Astrocyte of the spinal cord (primary cell): ENCODE measurements around the gene SMAP2.

ENCODE experiments used
- DNase-seq: peaks from one replicate; pipeline ENCODE4 v3.0.0; 2011; ENCODE audit warnings: low read depth, low spot score
- H3K4me3 ChIP-seq: 2 replicates; pipeline ENCODE4 v1.5.1; 2011; ENCODE audit warnings: low read depth, mild to moderate bottlenecking, low read length, moderate library complexity
- in situ Hi-C: cut with HindIII; loops from 2 replicates; pipeline ENCODE4 v1.10.0; 2017; ENCODE audit warnings: low sequenced_read_pairs
- TF ChIP-seq, protein P1 (sequence below): IDR thresholded peaks from 2 replicates; pipeline ENCODE4 v1.5.1; 2012; ENCODE audit warnings: low read depth, mild to moderate bottlenecking, low read length, inconsistent platforms

Gene SMAP2

DNA sequence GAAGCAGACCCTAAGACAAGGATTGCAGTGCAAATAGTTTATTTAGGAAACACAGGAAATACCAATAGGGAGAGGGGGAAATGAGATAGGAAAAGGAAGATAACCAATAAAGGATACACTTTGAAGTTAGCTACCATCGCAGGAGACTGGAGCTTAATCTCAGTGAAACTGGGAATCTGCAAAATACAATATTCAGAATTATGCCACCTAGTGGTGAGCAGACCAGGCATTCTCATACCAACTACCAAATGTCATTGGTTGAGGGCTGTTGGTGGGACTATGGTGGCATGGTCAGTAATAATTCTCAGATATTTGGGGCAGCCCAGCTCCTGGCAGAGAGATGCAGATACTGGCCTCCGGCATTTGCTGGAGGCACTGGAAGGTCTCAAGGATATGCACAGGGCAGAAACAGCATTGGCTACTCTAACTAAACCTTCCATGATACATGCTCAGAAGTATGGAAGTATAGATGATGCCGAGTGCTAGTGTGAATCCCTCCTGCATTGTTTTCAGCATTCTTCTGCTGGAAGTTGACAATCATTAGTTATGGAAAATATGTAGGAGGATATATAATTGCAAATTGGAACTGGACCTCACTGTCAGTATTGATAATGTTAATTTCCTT, 65.0 kb downstream of the SMAP2 start:
- peak; percentile 15 for DNase-seq
- TF ChIP-seq, protein P1, sequence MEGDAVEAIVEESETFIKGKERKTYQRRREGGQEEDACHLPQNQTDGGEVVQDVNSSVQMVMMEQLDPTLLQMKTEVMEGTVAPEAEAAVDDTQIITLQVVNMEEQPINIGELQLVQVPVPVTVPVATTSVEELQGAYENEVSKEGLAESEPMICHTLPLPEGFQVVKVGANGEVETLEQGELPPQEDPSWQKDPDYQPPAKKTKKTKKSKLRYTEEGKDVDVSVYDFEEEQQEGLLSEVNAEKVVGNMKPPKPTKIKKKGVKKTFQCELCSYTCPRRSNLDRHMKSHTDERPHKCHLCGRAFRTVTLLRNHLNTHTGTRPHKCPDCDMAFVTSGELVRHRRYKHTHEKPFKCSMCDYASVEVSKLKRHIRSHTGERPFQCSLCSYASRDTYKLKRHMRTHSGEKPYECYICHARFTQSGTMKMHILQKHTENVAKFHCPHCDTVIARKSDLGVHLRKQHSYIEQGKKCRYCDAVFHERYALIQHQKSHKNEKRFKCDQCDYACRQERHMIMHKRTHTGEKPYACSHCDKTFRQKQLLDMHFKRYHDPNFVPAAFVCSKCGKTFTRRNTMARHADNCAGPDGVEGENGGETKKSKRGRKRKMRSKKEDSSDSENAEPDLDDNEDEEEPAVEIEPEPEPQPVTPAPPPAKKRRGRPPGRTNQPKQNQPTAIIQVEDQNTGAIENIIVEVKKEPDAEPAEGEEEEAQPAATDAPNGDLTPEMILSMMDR, result peak; percentile 70
- H3K4me3 ChIP-seq, result no peak overlapping the region
- in situ Hi-C loops, result no loop called here

DNA sequence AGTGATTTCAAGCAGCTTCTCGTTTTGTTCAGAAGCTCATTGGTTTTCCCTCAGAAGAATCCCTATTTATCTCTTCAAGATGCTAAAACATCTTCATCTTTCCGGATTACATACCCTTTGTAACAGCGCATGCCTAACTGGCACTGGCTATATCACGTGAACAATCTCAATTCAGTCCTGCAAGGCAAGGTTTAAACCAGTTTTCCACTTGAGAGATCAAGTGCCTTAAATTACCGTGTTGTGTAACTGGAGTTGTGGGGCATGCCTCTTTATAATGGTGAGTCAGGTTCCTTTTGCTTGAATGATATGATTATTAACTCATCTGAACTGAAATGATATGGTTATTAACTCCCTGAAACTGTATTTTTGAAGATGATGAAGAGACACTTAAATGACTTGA, 65.7 kb downstream of the SMAP2 start:
- TF ChIP-seq, protein P1, result no peak
- DNase-seq, result no peak
- H3K4me3 ChIP-seq, result no peak overlapping the region
- in situ Hi-C loops, result no loop called here

GRCh38 chr1:40449684-40450494, 76.4 kb downstream of the SMAP2 start, which contains the start of gene ZFP69B:
ZFP69B (plus strand) TSS chr1:40450476; CDS start chr1:40450962, 486 bp downstream.
- DNase-seq, result peak; percentile 92
- TF ChIP-seq, protein P1, result no peak
- peak within 1 kb of the TSS; percentile 60 for H3K4me3 ChIP-seq
- in situ Hi-C loops, result no loop called here

GRCh38 chr1:40450495-40451237, 77.1 kb downstream of the SMAP2 start:
- in situ Hi-C loops, result no loop called here

GRCh38 chr1:40451238-40451585, 77.7 kb downstream of the SMAP2 start:
- peak overlapping the region; percentile 60 for H3K4me3 ChIP-seq
- in situ Hi-C loops, result no loop called here
- DNase-seq, result no peak
- TF ChIP-seq, protein P1, result no peak

More at GRCh38 chr1:40450495-40451237, 77.1 kb downstream of the SMAP2 start:
- peak; percentile 76 for DNase-seq
- TF ChIP-seq, protein P1, result no peak
- peak overlapping the region; percentile 60 for H3K4me3 ChIP-seq

- in situ Hi-C loops, result no loop called here
- no peak overlapping the region for H3K4me3 ChIP-seq
Measured at GRCh38 chr1:40454873-40455272, 81.3 kb downstream of the SMAP2 start.

More at GRCh38 chr1:40454873-40455272, 81.3 kb downstream of the SMAP2 start:
- no peak for DNase-seq
- TF ChIP-seq, protein P1, result no peak
